Endodermal cell (in vitro differentiated cells): ENCODE results near the gene MRPS27. TPM values are rescaled to one million over a fixed set of nuclear protein-coding genes. Genes with fewer than 3 reads are reported as not detected.

Experiments used
- DNase-seq: peaks from one replicate; pipeline ENCODE4 v3.0.0-alpha.2; 2017
- H3K27ac ChIP-seq: 2 replicates; pipeline ENCODE4 v1.5.1; 2013; ENCODE audit warnings: mild to moderate bottlenecking, low read depth, low read length, moderate library complexity
- H3K27me3 ChIP-seq: 2 replicates; pipeline ENCODE4 v1.6.1; 2013; ENCODE audit warnings: mild to moderate bottlenecking, low read length, moderate library complexity; ENCODE audit not compliant: insufficient read depth, control insufficient read depth, poor library complexity, severe bottlenecking
- H3K36me3 ChIP-seq: 2 replicates; pipeline ENCODE4 v1.7.0; 2013; ENCODE audit warnings: mild to moderate bottlenecking, low read length, moderate library complexity; ENCODE audit not compliant: control insufficient read depth, insufficient read depth
- H3K4me1 ChIP-seq: one replicate; pipeline ENCODE4 v1.7.0; 2013; ENCODE audit warnings: low read length; ENCODE audit not compliant: control insufficient read depth, insufficient read depth
- H3K4me3 ChIP-seq: 2 replicates; pipeline ENCODE4 v1.5.1; 2013; ENCODE audit warnings: mild to moderate bottlenecking, low read length, moderate library complexity
- H3K9ac ChIP-seq: 2 replicates; pipeline ENCODE4 v1.6.1; 2013; ENCODE audit warnings: mild to moderate bottlenecking, low read length, moderate library complexity; ENCODE audit not compliant: poor library complexity, severe bottlenecking; ENCODE audit errors: extremely low read depth
- H3K9me3 ChIP-seq: 2 replicates; pipeline ENCODE4 v1.6.1; 2013; ENCODE audit warnings: mild to moderate bottlenecking, low read length, moderate library complexity; ENCODE audit not compliant: control insufficient read depth
- H3K27ac Mint-ChIP-seq: 2 replicates; pipeline ENCODE4 v1.8.0; 2020; ENCODE audit warnings: mixed read lengths
- H3K27me3 Mint-ChIP-seq: 2 replicates; pipeline ENCODE4 v1.8.0; 2021; ENCODE audit warnings: mild to moderate bottlenecking, mixed read lengths; ENCODE audit not compliant: insufficient read depth
- H3K36me3 Mint-ChIP-seq: 2 replicates; pipeline ENCODE4 v1.8.0; 2020; ENCODE audit warnings: low read depth, mixed read lengths
- H3K4me1 Mint-ChIP-seq: 2 replicates; pipeline ENCODE4 v1.8.0; 2020; ENCODE audit warnings: mixed read lengths
- H3K4me3 Mint-ChIP-seq: 2 replicates; pipeline ENCODE4 v1.8.0; 2020; ENCODE audit warnings: mild to moderate bottlenecking, moderate library complexity, mixed read lengths
- H3K9me3 Mint-ChIP-seq: 2 replicates; pipeline ENCODE4 v1.8.0; 2020; ENCODE audit warnings: mild to moderate bottlenecking, mixed read lengths
- CTCF ChIP-seq: fragments of 200-600 bp; sonication (generic); conservative IDR thresholded peaks from 2 replicates; pipeline ENCODE4 v1.5.0; 2021; ENCODE audit warnings: antibody characterized with exemption, mild to moderate bottlenecking
- WGBS, 2 experiments: methylation state at CpG; one replicate each; pipeline versions ENCODE4 v1.1.5 to v1.1.7; 2013; ENCODE audit warnings: missing lambda C conversion rate in 2 of 2, mixed read lengths in 1 of 2; ENCODE audit not compliant: insufficient coverage in 1 of 2, insufficient read length in 1 of 2; 5-methylcytosine and 5-hydroxymethylcytosine counted together
- total RNA-seq, 2 donors: library from RNA; stranded (reverse); fragmentation: NEBNext Ultra II Directional in 1 of 2; extraction: Animal tissue kit (Norgen Biotek cat#: 25700) in 1 of 2; gene quantifications; 2 replicates in 1 of 2; 3 replicates in 1 of 2; pipeline ENCODE4 v1.2.1, GENCODE V29; 2021

The MRPS27 gene
- total RNA-seq, 2 donors from 2014 or later = 55.2 to 80.8 TPM

- H3K9me3 Mint-ChIP-seq = no peaks in the 10 kb centered on the region
- 89 to 95% methylated on average over 3 to 15 of the region's 15 CpGs for WGBS, 2 experiments
- H3K36me3 ChIP-seq = peaks cover 99% of the 10 kb centered on the region
- H3K27me3 ChIP-seq = no peaks in the 10 kb centered on the region
- H3K36me3 Mint-ChIP-seq = peaks cover 86% of the 10 kb centered on the region
- H3K4me1 ChIP-seq = no peaks in the 10 kb centered on the region
- no peak overlapping the region for H3K27ac Mint-ChIP-seq
- no peak for DNase-seq
- no peak overlapping the region for H3K4me3 Mint-ChIP-seq
- no peaks in the 10 kb centered on the region for H3K4me1 Mint-ChIP-seq
- H3K27me3 Mint-ChIP-seq = no peaks in the 10 kb centered on the region
- H3K4me3 ChIP-seq = no peak overlapping the region
- H3K27ac ChIP-seq = no peak overlapping the region
- TF ChIP-seq CTCF = no peak
- no peaks in the 10 kb centered on the region for H3K9me3 ChIP-seq
- no peak overlapping the region for H3K9ac ChIP-seq
Observed at GRCh38 chr5:72199681-72200080, 120.4 kb downstream of the MRPS27 start.

- H3K27ac Mint-ChIP-seq = no peak overlapping the region
- Histone ChIP-seq H3K27ac (no peak overlapping the region), H3K9ac (no peak overlapping the region), H3K36me3 (peaks cover 99% of the 10 kb centered on the region), H3K9me3 (no peaks in the 10 kb centered on the region), H3K4me3 (no peak overlapping the region), H3K4me1 (no peaks in the 10 kb centered on the region), H3K27me3 (no peaks in the 10 kb centered on the region)
- no peak for DNase-seq
- no peaks in the 10 kb centered on the region for H3K27me3 Mint-ChIP-seq
- TF ChIP-seq CTCF = no peak
- H3K36me3 Mint-ChIP-seq = peaks cover 80% of the 10 kb centered on the region
- H3K4me1 Mint-ChIP-seq = no peaks in the 10 kb centered on the region
- H3K4me3 Mint-ChIP-seq = no peak overlapping the region
- 96 to 97% methylated on average over 5 of the region's 5 CpGs for WGBS, 2 experiments
- no peaks in the 10 kb centered on the region for H3K9me3 Mint-ChIP-seq
Observed at GRCh38 chr5:72197393-72197792, 122.6 kb downstream of the MRPS27 start.

GRCh38 chr5:72195581-72195980, 124.5 kb downstream of the MRPS27 start:
- peaks cover 99% of the 10 kb centered on the region for H3K36me3 ChIP-seq
- Mint-ChIP-seq H3K27me3 (no peaks in the 10 kb centered on the region), H3K9me3 (no peaks in the 10 kb centered on the region), H3K36me3 (peaks cover 73% of the 10 kb centered on the region), H3K4me1 (no peaks in the 10 kb centered on the region), H3K4me3 (no peak overlapping the region), H3K27ac (no peak overlapping the region)
- WGBS, 2 experiments = 96 to 98% methylated on average over 10 of the region's 10 CpGs
- H3K9me3 ChIP-seq = no peaks in the 10 kb centered on the region
- no peak for DNase-seq
- no peaks in the 10 kb centered on the region for H3K4me1 ChIP-seq
- no peaks in the 10 kb centered on the region for H3K27me3 ChIP-seq
- H3K27ac ChIP-seq = no peak overlapping the region
- no peak overlapping the region for H3K9ac ChIP-seq
- H3K4me3 ChIP-seq = no peak overlapping the region
- no peak for TF ChIP-seq CTCF
